Measurements from ENCODE around the gene CYTH3.

The CYTH3 gene

GRCh38 chr7:6278749-6279310 lies 6.4 kb upstream of the CYTH3 start:
- Histone ChIP-seq H3K36me3 (no peaks in the 10 kb centered on the region), H3K9me3 (no peaks in the 10 kb centered on the region), H3K4me1 (peaks cover 0 to 15% (median 1%) of the 10 kb centered on the region in 4 donors), H3K4me3 (no peak overlapping the region), H3K27me3 (no peaks in the 10 kb centered on the region), H3K27ac (no peak overlapping the region)
- TF ChIP-seq CTCF (IDR thresholded peaks at IDR 0.05), result no peak
- intact Hi-C loops (cut with DNase I; ENCODE audit: low total_unique reads), result no loop called here
- no peak for DNase-seq

- intact Hi-C loops (cut with DNase I; ENCODE audit: low total_unique reads), result no loop called here
- TF ChIP-seq CTCF (IDR thresholded peaks at IDR 0.05), result no peak
- DNase-seq, result no peak
These were observed 5.1 kb upstream of the CYTH3 start for GRCh38 chr7:6277476-6277875.

DNA sequence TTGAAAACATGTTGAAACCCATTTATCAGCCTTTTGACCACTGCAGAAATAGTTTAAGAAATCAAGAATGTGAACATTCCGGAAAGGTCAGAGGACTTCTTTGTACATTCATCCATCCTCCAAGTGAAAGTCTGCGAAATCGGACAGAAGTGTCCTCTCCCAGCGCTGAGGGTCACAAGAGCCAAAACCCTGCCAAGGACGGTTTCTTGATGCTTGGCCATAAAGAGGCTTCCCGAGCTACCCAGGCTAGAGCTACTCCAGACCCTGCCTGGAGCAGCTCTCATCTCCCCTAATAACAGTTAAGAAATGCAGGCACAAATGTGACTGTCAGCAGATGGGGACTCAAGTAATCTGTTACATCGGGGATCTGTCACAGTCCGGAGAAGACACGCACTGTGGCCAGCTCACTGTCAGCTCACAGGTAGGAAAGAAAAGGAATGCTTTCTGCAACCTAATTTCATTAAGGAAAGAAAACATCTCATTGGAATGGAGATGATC lies 4.5 kb upstream of the CYTH3 start:
- intact Hi-C loops (cut with DNase I; ENCODE audit: low total_unique reads), result no loop called here
- Histone ChIP-seq H3K9me3 (no peaks in the 10 kb centered on the region), H3K27me3 (no peaks in the 10 kb centered on the region), H3K4me1 (peaks cover 0 to 9% (median 8%) of the 10 kb centered on the region in 4 donors), H3K27ac (no peak overlapping the region), H3K36me3 (no peaks in the 10 kb centered on the region), H3K4me3 (no peak overlapping the region)
- TF ChIP-seq CTCF (IDR thresholded peaks at IDR 0.05), result no peak
- DNase-seq, result peak in 1 of 2 donors; percentile 27

More at GRCh38 chr7:6277476-6277875, 5.1 kb upstream of the CYTH3 start:
- no peak overlapping the region for H3K27ac ChIP-seq
- peaks cover 0 to 11% (median 8%) of the 10 kb centered on the region in 4 donors for H3K4me1 ChIP-seq
- no peaks in the 10 kb centered on the region for H3K9me3 ChIP-seq
- H3K36me3 ChIP-seq, result no peaks in the 10 kb centered on the region
- H3K27me3 ChIP-seq, result no peaks in the 10 kb centered on the region
- H3K4me3 ChIP-seq, result no peak overlapping the region

DNA sequence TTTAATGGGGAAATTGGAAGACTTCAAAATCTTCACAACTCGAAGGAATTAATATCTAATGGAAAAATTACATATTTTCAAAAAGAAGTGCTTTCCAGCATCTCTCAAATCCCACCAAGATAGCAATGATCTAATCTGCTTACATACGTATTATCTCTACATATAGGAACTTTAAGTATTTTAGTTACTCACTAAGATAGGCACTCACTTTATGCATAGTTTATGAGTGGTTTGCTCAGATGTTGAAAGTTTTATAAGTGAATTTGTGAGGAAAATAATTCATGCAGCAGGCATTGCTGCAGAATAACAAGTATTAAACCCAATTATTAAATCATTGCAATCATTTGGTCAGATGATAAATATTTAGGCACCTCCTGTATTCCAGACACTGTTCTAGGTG lies 2.3 kb upstream of the CYTH3 start:
- Histone ChIP-seq H3K9me3 (no peaks in the 10 kb centered on the region), H3K4me1 (peaks cover 0 to 21% (median 12%) of the 10 kb centered on the region in 4 donors), H3K36me3 (no peaks in the 10 kb centered on the region), H3K4me3 (no peak overlapping the region), H3K27ac (no peak overlapping the region), H3K27me3 (no peaks in the 10 kb centered on the region)
- TF ChIP-seq CTCF (IDR thresholded peaks at IDR 0.05), result no peak
- no peak for DNase-seq
- intact Hi-C loops (cut with DNase I; ENCODE audit: low total_unique reads), result loop anchor here (5.0 kb wide), 1 partner anchor 112 kb away; no protein-coding TSS in a partner anchor

- Histone ChIP-seq H3K4me3 (no peak overlapping the region), H3K27me3 (no peaks in the 10 kb centered on the region), H3K4me1 (peaks cover 0 to 27% (median 18%) of the 10 kb centered on the region in 4 donors), H3K9me3 (no peaks in the 10 kb centered on the region), H3K36me3 (no peaks in the 10 kb centered on the region), H3K27ac (no peak overlapping the region)
- intact Hi-C loops (cut with DNase I; ENCODE audit: low total_unique reads), result loop anchor here (5.0 kb wide), 1 partner anchor 112 kb away; no protein-coding TSS in a partner anchor
- TF ChIP-seq CTCF (IDR thresholded peaks at IDR 0.05), result no peak
- DNase-seq, result no peak
These were observed 1.6 kb upstream of the CYTH3 start for GRCh38 chr7:6273917-6274630.
